GM21825 (cell line): ENCODE results near the gene SCGB1A1.
"Not testable (repeated sequence)": the region's sequence is repeated elsewhere in the genome, so short reads cannot be mapped to it uniquely, and the experiment has no call there.

Experiments
- ATAC-seq: cut with Tn5 transposase; IDR thresholded peaks from one replicate; pipeline ENCODE4 v1.9.1; 2021; ENCODE audit warnings: mild to moderate bottlenecking, moderate library complexity; ENCODE audit not compliant: unreplicated experiment

SCGB1A1 gene

GRCh38 chr11:62449451-62449851 is 30.6 kb downstream of the SCGB1A1 start:
- no peak for ATAC-seq

DNA sequence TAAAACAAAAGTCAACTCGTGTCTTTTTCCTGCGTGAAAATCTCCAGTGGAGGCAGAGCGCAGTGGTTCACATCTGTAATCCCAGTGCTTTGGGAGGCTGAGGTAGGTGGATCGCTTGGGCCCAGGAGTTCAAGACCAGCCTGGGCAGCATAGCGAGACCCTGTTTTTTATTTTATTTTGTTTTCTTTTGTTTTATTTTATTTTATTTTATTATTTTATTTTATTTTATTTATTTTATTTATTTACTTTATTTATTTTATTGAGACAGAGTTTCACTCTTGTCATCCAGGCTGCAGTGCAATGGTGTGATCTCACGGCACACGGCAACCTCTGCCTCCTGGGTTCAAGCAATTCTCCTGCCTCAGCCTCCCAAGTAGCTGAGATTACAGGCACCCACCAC is 31.1 kb downstream of the SCGB1A1 start:
- ATAC-seq = not testable (repeated sequence)

GRCh38 chr11:62450543-62451240 is 31.9 kb downstream of the SCGB1A1 start:
- ATAC-seq = no peak

- ATAC-seq = no peak
Measured at GRCh38 chr11:62451241-62451621, 32.4 kb downstream of the SCGB1A1 start.

GRCh38 chr11:62452261-62452660 is 33.4 kb downstream of the SCGB1A1 start:
- ATAC-seq = no peak

GRCh38 chr11:62452839-62453468 is 34.1 kb downstream of the SCGB1A1 start:
- ATAC-seq = no peak

GRCh38 chr11:62456630-62457029 is 37.8 kb downstream of the SCGB1A1 start:
- no peak for ATAC-seq

DNA sequence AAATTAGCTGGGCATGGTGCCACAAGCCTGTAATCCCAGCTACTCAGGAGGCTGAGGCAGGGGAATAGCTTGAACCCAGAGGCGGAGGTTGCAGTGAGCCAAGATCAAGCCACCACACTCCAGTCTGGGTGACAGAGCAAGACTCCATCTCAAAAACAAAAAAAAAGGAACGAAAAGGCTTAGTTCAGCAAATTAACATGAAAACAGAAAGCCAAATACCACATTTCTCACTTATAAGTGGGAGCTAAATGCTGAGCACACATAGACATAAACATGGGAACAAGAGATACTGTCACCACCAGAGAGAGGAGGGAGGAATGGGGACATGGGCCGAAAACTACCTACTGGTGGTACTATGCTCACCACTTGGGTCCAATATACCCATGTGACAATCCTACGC is 38.6 kb downstream of the SCGB1A1 start:
- no peak for ATAC-seq

DNA sequence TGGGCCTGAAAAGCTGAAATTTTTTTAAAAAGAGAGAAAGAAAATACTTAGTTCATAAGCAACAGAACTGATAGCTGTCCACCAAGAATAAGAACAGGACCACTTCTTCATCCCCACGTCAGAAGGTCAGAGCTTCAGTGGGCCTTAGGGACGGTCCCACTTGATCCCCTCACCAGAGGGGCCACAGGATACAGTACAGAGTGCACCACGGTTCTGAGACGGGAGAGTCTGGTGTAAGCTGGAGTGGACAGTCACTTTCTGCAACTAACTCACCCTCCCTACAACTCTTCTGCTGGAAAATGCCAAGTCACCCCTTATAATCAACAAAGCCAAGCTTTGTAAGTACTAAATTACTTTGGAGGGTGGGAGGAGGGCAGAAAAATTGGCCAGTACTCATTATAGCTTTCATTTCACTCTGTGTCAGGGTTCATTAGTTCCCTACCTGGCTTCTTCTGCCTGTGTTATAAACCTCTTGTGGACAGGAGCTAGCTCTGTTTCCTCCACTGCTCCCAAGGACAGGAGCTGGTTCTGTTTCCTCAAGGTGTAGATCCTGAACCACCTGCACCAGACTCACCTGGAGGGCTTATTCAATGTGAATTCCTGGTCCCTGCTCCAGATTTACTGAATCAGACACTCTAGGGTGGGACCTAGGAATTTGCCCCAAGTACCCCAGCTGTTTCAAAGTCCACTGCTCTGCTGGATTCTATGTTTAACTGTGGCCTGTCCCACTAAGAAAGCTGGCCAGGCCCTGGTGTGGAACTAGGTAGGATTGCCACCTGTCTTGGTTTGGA is 39.6 kb downstream of the SCGB1A1 start:
- ATAC-seq = no peak

- no peak for ATAC-seq
Measured at GRCh38 chr11:62459080-62459479, 40.2 kb downstream of the SCGB1A1 start.

DNA sequence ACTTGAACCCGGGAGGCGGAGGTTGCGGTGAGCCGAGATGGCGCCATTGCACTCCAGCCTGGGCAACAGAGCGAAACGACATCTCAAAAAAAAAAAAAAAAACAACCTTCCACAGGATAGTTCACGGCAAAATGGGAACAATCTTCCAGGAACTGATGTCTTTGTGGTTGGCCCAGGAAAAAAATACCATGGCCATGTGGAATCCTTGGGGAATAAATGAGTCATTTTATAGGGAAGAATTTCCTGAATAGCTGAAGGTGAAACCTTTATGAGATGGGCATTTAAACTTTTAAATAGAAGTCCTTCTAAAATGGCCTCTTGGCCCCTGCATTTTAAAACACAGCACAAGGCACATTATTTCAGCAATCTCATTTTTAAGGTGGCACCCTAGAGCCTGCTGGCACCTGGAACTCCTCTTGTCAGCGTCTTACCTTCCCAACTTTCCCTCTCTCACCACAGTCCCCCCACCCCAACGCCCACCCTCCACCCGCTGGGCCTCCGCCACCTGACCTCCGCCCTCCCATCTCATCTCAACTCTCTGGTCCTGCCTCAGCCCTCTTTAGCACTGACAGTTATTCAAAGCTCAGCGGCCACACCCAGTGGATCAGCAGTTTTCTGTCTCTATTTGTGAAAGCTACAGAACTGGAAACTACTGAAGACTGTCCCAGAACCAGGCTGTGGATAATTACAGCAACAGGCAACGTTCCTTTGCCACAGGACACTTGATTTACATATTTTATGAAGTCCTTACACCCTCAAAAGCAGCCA is 43.1 kb downstream of the SCGB1A1 start:
- no peak for ATAC-seq

- ATAC-seq = no peak
Measured at GRCh38 chr11:62462508-62462892, 43.7 kb downstream of the SCGB1A1 start.

- ATAC-seq = no peak
Measured at GRCh38 chr11:62463121-62463542, 44.3 kb downstream of the SCGB1A1 start.

GRCh38 chr11:62464655-62465054 is 45.8 kb downstream of the SCGB1A1 start:
- no peak for ATAC-seq

- no peak for ATAC-seq
Measured at GRCh38 chr11:62466444-62466843, 47.6 kb downstream of the SCGB1A1 start.

- no peak for ATAC-seq
Measured at GRCh38 chr11:62468577-62468976, 49.7 kb downstream of the SCGB1A1 start.

DNA sequence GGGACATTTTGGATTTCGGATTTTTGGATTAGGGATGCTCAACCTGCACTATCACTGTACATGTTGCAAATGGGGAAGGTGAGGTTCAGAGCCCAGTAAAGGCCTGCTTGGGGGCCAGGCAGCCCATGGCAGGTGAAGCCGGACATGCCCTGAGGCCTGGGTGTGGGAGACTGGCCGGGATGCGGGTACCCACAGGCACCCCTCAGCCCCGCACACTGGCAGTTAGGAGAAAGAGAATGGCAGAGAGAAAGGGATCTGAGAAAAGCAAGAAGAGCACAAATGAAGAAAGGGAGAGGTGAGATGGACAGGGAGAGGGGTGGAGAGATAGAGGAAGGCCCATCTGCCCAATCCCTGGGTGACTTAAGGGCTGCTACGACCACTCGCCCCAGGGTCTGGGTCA is 52.8 kb downstream of the SCGB1A1 start:
- no peak for ATAC-seq

GRCh38 chr11:62472063-62472884 is 53.4 kb downstream of the SCGB1A1 start:
- ATAC-seq = no peak
